GM18517 (cell line): Measurements from ENCODE around the gene ACTMAP.
"Not testable (repeated sequence)": the region's sequence is repeated elsewhere in the genome, so short reads cannot be mapped to it uniquely, and the experiment has no call there.

Experiments used
- ATAC-seq: cut with Tn5 transposase; IDR thresholded peaks from one replicate; pipeline ENCODE4 v1.9.1; 2021; ENCODE audit warnings: mild to moderate bottlenecking, moderate library complexity; ENCODE audit not compliant: unreplicated experiment

Gene ACTMAP

GRCh38 chr19:40776364-40776763, 26.1 kb upstream of the ACTMAP start:
- no peak for ATAC-seq

DNA sequence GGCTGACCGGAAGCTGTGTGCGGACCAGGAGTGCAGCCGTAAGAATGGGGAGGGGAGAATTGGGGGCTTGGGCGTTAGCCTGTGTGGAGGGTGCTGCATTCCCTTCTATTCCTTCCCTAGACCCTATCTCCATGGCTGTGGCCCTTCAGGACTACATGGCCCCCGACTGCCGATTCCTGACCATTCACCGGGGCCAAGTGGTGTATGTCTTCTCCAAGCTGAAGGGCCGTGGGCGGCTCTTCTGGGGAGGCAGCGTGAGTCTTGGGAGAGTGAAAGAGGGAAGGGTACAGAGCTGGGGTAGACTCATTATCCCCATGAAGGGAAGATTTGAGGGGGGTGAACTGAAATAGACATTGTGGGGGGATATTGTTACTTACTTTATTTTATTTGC, 25.4 kb upstream of the ACTMAP start:
- no peak for ATAC-seq

- ATAC-seq = no peak
Measured at GRCh38 chr19:40774916-40775631, 24.8 kb upstream of the ACTMAP start, which contains the start of gene MIA. Gene MIA (plus strand): TSS chr19:40775521. CDS start chr19:40775543, 22 bp downstream.

DNA sequence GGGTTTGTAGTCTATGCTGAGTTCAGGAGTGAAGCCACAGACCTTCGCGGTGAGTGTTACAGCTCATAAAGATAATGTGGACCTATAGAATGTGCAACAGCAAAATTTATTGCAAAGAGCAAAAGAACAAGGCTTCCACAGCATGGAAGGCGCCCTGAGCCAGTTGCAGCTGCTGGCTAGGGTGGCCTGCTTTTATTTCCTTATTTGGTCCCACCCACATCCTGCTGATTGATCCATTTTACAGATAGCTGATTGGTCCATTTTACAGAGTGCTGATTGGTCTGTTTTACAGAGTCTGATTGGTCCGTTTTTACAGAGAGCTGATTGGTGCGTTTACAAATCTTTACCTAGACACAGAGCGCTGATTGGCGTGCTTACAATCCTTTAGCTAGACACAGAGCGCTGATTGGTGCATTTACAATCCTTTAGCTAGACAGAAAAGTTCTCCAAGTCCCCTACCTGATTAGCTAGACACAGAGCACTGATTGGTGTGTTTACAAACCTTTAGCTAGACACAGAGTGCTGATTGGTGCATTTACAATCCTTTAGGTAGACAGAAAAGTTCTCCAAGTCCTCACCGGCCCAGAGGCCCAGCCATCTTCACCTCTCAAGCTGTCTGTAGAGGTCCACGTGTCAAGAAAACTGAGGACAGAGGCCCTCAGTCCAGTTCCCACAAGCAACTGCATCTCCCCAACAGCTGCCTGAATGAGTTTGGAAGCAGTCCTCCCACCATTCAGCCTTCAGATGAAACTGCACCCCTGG, 21.0 kb upstream of the ACTMAP start:
- ATAC-seq = not testable (repeated sequence)

DNA sequence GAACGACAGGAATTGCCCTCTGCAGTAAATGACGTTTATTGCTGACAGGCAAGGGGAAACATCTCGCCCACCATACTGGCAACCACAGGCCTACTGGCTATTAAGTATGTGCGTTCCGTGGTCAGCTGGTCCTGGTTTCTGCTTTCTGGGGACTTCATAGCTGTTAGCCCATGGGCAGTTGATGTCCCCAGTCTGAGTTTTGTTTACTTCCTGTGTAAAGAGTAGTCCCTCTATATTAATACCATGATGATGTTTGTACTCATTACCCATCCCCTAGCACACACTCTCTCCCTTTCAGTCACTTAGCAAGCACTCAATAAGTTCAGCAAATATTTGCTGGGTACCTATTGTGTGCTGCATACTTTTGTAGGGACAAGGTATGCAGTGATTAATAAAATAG, 18.6 kb upstream of the ACTMAP start:
- no peak for ATAC-seq

GRCh38 chr19:40766385-40766784, 16.1 kb upstream of the ACTMAP start:
- not testable (repeated sequence) for ATAC-seq

GRCh38 chr19:40763963-40764362, 13.7 kb upstream of the ACTMAP start:
- ATAC-seq = no peak

DNA sequence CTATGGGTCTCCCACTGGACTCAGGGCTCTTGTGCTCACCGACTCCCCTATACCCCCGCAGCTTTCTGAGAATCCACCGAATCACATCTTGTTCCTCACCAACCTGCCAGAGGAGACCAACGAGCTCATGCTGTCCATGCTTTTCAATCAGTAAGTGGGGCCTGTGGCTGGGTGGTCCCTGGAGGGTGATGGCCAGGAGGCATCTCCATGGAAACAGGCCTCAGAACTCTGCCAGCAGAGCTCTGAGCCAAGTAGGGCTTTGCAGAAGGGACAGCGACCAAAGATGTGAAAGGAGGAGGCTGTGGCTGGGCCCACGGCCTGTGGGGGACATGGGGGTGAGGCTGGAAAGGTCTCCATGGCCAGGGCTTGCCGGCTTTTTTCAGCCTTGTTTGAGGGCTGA, 13.2 kb upstream of the ACTMAP start:
- no peak for ATAC-seq

DNA sequence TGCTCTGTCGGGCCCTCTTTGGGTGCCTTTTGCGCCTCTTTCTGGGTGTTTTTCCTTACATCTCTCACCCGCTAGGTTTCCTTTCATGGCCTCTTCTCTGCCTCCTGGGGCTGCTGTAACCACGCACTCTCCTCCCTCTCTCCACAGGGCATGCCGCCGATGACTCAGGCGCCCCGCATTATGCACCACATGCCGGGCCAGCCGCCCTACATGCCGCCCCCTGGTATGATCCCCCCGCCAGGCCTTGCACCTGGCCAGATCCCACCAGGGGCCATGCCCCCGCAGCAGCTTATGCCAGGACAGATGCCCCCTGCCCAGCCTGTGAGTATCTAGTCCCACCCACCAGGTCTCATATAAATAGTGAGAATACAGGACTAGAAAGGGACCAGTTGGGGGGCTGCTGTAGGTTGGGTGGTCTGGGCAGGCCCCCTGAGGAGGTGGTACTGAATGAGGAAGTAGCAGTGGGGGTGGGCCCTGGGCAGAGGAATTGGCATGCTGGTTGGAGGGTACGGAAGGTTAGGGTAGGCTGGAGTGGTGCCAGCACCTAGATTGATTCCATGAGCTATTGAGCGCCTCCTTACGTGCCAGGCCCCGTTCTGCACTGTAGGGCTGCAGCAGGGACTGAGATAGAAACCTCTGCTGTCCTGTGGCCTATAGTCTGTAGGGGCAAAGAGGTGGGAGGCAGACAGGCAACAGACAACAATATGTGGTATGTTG, 12.6 kb upstream of the ACTMAP start:
- ATAC-seq = no peak

DNA sequence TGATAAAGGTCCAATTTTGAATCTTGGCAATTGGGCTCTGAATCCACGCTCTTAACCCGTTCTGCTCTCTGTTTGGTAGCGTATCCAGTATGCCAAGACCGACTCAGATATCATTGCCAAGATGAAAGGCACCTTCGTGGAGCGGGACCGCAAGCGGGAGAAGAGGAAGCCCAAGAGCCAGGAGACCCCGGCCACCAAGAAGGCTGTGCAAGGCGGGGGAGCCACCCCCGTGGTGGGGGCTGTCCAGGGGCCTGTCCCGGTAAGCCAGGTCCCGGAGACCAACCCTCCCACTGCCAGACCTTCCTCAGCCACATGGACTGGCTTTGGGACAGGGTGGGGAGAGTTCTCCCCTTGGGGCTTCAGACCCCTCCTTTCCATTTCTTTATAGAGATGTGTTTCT, 9.1 kb upstream of the ACTMAP start:
- no peak for ATAC-seq

- ATAC-seq = no peak
Measured at GRCh38 chr19:40758491-40758890, 8.2 kb upstream of the ACTMAP start.

- ATAC-seq = no peak
Measured at GRCh38 chr19:40756502-40757110, 6.3 kb upstream of the ACTMAP start.

DNA sequence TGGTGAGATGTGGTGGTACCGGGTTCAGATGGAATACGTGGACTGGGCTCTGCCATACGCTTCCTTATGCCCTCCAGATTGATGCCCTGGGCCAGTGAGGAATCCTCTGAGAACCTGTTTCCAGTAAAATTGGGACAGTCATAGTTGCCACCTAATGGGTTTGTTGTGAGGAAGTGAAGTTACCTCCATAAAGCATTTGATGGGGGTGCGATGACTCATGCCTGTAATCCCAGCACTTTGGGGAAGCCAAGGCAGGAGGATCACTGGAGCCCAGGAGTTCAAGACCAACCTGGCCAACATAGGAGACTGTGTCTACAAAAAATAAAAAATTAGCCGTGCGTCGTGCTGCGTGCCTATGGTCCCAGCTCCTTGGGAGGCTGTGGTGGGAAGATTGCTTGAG, 5.5 kb upstream of the ACTMAP start:
- no peak for ATAC-seq

DNA sequence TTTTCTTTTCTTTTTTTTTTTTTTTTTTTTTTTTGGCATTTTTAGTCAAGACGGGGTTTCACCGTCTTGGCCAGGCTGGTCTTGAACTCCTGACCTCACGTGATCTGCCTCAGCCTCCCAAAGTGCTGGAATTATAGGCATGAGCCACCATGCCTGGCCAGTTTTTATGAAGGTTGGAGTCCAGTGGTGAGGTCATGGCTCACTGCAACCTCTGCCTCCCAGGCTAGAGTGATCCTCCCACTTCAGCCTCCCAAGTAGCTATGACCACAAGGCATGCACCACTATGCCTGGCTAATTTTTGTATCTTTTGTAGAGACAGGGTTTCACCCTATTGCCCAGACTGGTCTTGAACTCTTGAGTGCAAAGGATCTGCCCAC, 5.0 kb upstream of the ACTMAP start:
- ATAC-seq = no peak

DNA sequence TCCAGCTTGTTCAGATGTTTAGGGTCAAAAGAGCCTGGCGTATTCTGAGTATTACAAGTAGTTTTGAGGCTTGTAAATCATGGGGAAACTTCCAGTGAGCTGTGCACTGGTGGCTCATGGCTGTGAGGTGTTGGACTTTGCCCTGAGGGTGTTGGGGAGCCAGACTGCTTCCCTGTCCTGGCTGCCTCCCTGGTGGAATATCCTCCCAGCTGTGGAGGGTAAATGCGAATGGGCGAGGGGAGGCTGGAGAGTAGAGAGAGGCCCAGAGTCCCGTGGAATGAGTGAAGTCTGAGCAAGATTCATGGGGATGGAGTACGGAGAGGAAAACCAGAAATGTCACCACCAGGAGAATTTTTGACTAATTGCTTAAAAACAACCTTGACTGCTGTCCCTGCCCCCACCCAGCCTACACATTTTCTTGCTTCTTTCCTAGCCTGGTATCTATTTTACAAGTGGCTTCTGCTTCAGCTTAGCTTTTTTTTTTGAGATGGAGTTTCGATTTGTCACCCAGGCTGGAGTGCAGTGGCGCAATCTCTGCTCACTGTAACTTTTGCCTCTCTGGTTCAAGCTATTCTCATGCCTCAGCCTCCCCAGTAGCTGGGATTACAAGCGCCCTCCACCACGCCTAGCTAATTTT, 4.5 kb upstream of the ACTMAP start:
- no peak for ATAC-seq

- no peak for ATAC-seq
Measured at GRCh38 chr19:40752257-40752781, 2.0 kb upstream of the ACTMAP start.

DNA sequence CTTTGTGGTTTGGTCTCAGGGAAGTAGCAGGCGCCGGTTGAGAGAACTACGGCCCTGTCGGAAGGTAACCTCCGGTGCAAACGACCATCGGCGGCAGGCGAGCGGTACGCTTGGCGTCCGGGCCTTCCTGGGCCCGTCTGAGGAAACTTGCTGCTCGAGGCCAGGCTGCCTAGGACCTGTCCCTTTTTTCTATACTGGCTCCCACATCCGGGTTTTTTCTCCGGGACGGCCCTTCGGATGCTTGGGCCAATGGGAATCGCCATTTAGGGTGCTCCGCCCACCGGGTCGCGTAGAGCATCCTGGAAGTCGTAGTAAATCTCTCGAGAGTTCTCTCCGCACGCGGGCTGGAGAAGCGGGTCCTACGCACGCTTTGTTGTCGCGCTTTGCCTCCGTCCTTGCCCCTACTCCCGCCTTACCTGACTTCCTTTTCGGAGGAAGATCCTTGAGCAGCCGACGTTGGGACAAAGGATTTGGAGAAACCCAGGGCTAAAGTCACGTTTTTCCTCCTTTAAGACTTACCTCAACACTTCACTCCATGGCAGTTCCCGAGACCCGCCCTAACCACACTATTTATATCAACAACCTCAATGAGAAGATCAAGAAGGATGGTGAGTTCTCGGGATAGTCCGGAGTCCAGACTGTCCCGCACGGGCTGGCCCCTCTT, 729 bp upstream of the ACTMAP start, which contains the start of gene SNRPA:
TSS of gene SNRPA (plus strand) at position 330 of the 664 bp plus-strand sequence. CDS start at position 536, 206 bp downstream.
- peak; percentile 51 for ATAC-seq

GRCh38 chr19:40747536-40747935, 2.7 kb downstream of the ACTMAP start:
- ATAC-seq = no peak

DNA sequence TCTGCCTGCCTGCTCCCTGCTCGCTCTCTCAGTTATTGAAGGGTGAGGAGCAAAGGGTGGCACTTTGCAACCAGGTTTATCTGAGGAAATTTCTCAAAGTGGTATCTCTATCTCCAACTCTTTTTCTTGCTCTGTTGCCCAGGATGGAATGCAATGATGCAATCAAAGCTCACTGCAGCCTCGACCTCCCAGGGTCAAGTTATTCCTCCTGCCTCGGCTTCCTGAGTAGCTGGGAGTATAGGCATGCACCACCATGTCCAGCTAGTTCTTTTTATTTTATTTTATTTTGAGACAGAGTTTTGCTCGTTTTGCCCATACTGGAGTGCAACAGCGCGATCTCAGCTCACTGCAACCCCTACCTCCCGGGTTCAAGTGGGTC, 4.9 kb downstream of the ACTMAP start:
- ATAC-seq = no peak
